ENCODE measurements around the gene COQ3. TPM values are rescaled to one million over a fixed set of nuclear protein-coding genes. Genes with fewer than 3 reads are reported as not detected.

The COQ3 gene
- total RNA-seq, 1 donor from 2014 or later, result 7.4 TPM

DNA sequence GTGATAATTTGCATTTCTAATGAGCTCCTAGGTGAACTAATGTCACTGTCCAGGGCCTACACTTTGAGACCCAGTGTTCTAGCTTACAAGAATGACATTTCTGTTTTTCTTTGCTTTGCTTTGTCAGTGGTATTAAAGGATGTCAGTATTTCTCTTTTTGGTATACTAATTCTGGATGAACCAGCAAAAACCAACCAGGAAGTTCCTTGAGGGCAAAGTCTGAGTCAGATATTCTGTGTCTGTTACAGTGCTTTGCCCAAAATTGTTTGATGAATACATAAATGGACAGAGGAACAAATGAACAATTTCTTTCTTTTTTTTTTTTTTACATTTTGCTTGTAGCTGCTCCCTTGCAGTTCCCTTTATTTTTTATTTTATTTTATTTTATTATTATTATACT, 15.4 kb downstream of the COQ3 start:
- Histone ChIP-seq H3K27me3 (ENCODE audit: control insufficient read depth, insufficient read depth, low read length) (no peaks in the 10 kb centered on the region), H3K36me3 (ENCODE audit: control insufficient read depth, insufficient read depth, low read length) (no peaks in the 10 kb centered on the region), H3K4me3 (ENCODE audit: low read depth, low read length) (no peak overlapping the region)
- TF ChIP-seq, protein P1, sequence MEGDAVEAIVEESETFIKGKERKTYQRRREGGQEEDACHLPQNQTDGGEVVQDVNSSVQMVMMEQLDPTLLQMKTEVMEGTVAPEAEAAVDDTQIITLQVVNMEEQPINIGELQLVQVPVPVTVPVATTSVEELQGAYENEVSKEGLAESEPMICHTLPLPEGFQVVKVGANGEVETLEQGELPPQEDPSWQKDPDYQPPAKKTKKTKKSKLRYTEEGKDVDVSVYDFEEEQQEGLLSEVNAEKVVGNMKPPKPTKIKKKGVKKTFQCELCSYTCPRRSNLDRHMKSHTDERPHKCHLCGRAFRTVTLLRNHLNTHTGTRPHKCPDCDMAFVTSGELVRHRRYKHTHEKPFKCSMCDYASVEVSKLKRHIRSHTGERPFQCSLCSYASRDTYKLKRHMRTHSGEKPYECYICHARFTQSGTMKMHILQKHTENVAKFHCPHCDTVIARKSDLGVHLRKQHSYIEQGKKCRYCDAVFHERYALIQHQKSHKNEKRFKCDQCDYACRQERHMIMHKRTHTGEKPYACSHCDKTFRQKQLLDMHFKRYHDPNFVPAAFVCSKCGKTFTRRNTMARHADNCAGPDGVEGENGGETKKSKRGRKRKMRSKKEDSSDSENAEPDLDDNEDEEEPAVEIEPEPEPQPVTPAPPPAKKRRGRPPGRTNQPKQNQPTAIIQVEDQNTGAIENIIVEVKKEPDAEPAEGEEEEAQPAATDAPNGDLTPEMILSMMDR (IDR thresholded peaks at IDR 0.05; ENCODE audit: insufficient read depth, low read length, severe bottlenecking), result no peak
- DNase-seq (ENCODE audit: low read depth), result peak; percentile 38
- FAIRE-seq, result no peak

DNA sequence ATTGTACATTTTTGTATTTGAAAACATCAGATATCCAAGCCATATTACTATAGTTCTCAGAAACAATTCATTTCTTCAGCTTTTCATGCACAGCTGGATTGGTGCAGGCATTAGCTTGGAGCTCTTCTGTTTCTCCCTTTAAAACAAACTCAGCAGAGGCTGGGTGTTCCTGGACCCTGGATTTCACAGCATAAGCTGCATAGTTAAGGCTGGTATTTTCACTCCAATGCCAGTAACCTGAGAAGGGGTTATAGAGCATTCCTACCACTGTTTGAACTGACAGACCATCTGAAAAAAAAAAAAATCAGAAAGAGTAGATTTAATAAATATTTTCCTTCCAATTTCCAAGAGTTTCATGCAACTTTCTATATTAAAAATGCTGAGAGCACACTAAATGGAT, 24.5 kb downstream of the COQ3 start:
- TF ChIP-seq, protein P1 (IDR thresholded peaks at IDR 0.05; ENCODE audit: insufficient read depth, low read length, severe bottlenecking), result no peak

DNA sequence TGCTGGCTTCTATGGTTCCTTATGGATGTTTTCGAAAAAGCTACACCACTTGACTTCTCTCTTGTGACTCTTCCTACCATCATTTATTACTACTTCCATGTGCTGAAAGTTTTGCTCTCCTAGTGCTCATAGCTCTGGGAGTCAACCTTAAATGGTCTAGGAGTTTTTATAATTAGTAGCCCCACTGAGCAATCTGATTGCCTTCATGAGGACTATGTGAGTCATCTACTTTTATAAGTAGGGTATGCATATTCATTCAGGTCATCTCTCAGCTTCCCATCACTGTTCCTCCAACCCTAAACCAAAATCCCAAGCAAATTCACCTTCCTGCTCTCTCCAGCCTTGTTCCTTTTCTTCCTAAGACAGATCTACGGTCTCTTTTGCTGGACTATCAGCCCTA, 27.1 kb downstream of the COQ3 start:
- H3K27me3 ChIP-seq (ENCODE audit: control insufficient read depth, insufficient read depth, low read length), result no peaks in the 10 kb centered on the region
- TF ChIP-seq, protein P1 (IDR thresholded peaks at IDR 0.05; ENCODE audit: insufficient read depth, low read length, severe bottlenecking), result no peak
- no peaks in the 10 kb centered on the region for H3K36me3 ChIP-seq (ENCODE audit: control insufficient read depth, insufficient read depth, low read length)
- DNase-seq (ENCODE audit: low read depth) (no peak), FAIRE-seq (no peak)
- no peak overlapping the region for H3K4me3 ChIP-seq (ENCODE audit: low read depth, low read length)

More for the DNA sequence above, 24.5 kb downstream of the COQ3 start:
- no peak for DNase-seq (ENCODE audit: low read depth)
- Histone ChIP-seq H3K36me3 (ENCODE audit: control insufficient read depth, insufficient read depth, low read length) (no peaks in the 10 kb centered on the region), H3K27me3 (ENCODE audit: control insufficient read depth, insufficient read depth, low read length) (no peaks in the 10 kb centered on the region), H3K4me3 (ENCODE audit: low read depth, low read length) (no peak overlapping the region)
- no peak for FAIRE-seq

DNA sequence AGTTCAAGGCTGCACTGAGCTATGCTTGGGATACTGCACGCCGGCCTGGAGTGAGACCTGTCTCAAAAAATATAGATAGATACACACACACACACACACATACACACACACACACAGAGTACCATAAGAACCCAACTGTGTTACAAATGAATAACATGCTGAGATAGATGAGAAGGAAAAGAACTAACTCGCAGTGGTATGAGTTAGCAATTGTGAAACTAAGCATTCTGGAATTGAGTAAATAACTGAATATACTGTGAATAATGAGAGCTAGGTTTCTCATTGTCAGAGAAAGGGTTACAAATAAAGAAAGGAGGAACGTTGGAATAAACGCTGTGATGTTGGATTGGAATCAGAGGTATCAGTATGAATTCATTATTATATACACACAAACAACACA, 30.0 kb downstream of the COQ3 start:
- TF ChIP-seq, protein P1 (IDR thresholded peaks at IDR 0.05; ENCODE audit: insufficient read depth, low read length, severe bottlenecking), result no peak
- no peak overlapping the region for H3K4me3 ChIP-seq (ENCODE audit: low read depth, low read length)
- H3K27me3 ChIP-seq (ENCODE audit: control insufficient read depth, insufficient read depth, low read length), result no peaks in the 10 kb centered on the region
- FAIRE-seq (no peak), DNase-seq (ENCODE audit: low read depth) (no peak)
- no peaks in the 10 kb centered on the region for H3K36me3 ChIP-seq (ENCODE audit: control insufficient read depth, insufficient read depth, low read length)

DNA sequence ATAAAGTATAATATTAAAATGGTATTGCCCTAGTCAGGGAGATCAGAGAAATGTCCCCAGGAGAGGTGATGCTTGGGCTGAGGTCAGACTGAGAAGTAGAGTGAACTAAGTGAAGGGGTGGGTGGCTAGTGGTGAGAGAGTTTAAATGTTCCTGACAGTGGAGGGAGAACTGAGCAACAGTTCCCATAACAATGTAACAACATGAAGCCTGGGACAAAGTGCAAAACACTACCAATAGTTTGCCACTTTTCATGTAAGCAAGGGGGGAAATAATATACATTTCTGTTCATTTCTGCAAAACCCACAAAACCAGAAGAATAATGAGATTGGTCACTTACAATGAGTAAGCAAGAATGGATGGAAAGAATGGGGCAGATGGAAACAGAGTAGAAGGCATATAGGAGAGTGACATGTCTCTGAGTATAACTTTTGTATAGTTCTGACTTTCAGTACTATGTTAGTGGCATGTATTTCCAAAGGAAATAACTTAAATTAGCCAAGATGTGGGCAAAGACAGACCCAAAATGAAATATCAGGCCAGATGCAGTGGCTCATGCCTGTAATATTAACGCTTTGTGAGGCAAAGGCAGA, 31.2 kb downstream of the COQ3 start:
- no peak for DNase-seq (ENCODE audit: low read depth)
- Histone ChIP-seq H3K36me3 (ENCODE audit: control insufficient read depth, insufficient read depth, low read length) (no peaks in the 10 kb centered on the region), H3K4me3 (ENCODE audit: low read depth, low read length) (no peak overlapping the region), H3K27me3 (ENCODE audit: control insufficient read depth, insufficient read depth, low read length) (no peaks in the 10 kb centered on the region)
- no peak for FAIRE-seq
- TF ChIP-seq, protein P1 (IDR thresholded peaks at IDR 0.05; ENCODE audit: insufficient read depth, low read length, severe bottlenecking), result no peak

DNA sequence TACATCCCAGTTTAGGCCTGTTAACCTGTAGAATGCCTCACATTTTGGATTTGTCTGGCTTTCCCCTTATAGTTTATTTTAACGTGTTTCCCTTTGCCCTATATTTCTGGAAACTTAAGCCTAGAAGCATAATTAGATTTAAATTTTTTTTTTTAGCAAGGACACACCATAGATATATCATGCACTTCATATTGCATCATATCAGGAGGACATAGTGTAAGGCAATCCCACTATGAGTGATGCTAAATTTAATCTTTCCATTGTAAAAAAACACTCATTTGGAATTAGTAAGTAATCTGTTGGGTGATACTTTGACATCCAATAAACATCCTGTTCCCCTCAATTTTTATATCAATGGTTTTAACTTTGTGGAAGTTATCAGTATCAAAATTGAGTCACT, 34.2 kb downstream of the COQ3 start:
- no peaks in the 10 kb centered on the region for H3K27me3 ChIP-seq (ENCODE audit: control insufficient read depth, insufficient read depth, low read length)
- TF ChIP-seq, protein P1 (IDR thresholded peaks at IDR 0.05; ENCODE audit: insufficient read depth, low read length, severe bottlenecking), result no peak
- no peaks in the 10 kb centered on the region for H3K36me3 ChIP-seq (ENCODE audit: control insufficient read depth, insufficient read depth, low read length)
- no peak overlapping the region for H3K4me3 ChIP-seq (ENCODE audit: low read depth, low read length)
- no peak for FAIRE-seq
- no peak for DNase-seq (ENCODE audit: low read depth)
